Esophagus squamous epithelium (tissue), 5 donors: ENCODE data around the gene CTNNA1. TPM values are rescaled to one million over a fixed set of nuclear protein-coding genes. Genes with fewer than 3 reads are reported as not detected.
"Not testable (repeated sequence)": the region's sequence is repeated elsewhere in the genome, so short reads cannot be mapped to it uniquely, and the experiment has no call there.

ENCODE experiments used
- DNase-seq: peaks from one replicate; lab custom pipeline; 2025; lab: John Stamatoyannopoulos, UW
- H3K27ac ChIP-seq, 4 donors: fragments of 200-600 bp; sonication (generic); one replicate each; pipeline ENCODE4 v1.5.1; 2016 to 2019; ENCODE audit warnings: mild to moderate bottlenecking in 1 of 4
- H3K27me3 ChIP-seq, 4 donors: fragments of 200-600 bp; sonication (generic); 1 replicate in 3 of 4; 2 replicates in 1 of 4; pipeline versions ENCODE4 v1.5.1 to v1.6.0; 2017 to 2021; ENCODE audit warnings: antibody characterized with exemption in 1 of 4
- H3K36me3 ChIP-seq, 3 donors: fragments of 200-600 bp; sonication (generic); one replicate each; pipeline ENCODE4 v1.5.1; 2016 to 2019
- H3K4me1 ChIP-seq, 3 donors: fragments of 200-600 bp; sonication (generic); one replicate each; pipeline ENCODE4 v1.5.1; 2017 to 2019
- H3K4me3 ChIP-seq, 4 donors: fragments of 200-600 bp; sonication (generic); 1 replicate in 3 of 4; 2 replicates in 1 of 4; pipeline ENCODE4 v1.5.1; 2016 to 2019; ENCODE audit warnings: mild to moderate bottlenecking in 2 of 4, moderate library complexity in 1 of 4
- H3K9me3 ChIP-seq, 3 donors: fragments of 200-600 bp; sonication (generic); one replicate each; pipeline ENCODE4 v1.5.1; 2016 to 2019
- CTCF ChIP-seq, 6 experiments: fragments of 450-650 bp in 4 of 6; fragments of 200-600 bp in 2 of 6; sonication (generic) in 2 of 6; IDR thresholded peaks; one replicate each; pipeline ENCODE4 v1.5.1; 2016 to 2019; ENCODE audit warnings: antibody characterized with exemption in 6 of 6, mild to moderate bottlenecking in 4 of 6, moderate library complexity in 4 of 6
- POLR2A ChIP-seq, 4 donors: fragments of 450-650 bp; IDR thresholded peaks; one replicate each; pipeline ENCODE4 v1.6.1; 2017; ENCODE audit warnings: antibody characterized with exemption in 4 of 4, mild to moderate bottlenecking in 4 of 4, moderate library complexity in 3 of 4
- WGBS, 2 donors: methylation state at CpG; one replicate each; pipeline ENCODE4 v1.1.5; 2018; 5-methylcytosine and 5-hydroxymethylcytosine counted together
- intact Hi-C: fragments of 100-400 bp; cut with DNase I; formaldehyde crosslinking; loops from one replicate; pipeline ENCODE4 v1.15.0; 2022
- total RNA-seq, 4 donors: library from RNA; depleted of rRNA; stranded (reverse); fragments of >200 nt; gene quantifications; one replicate each; pipeline ENCODE4 v1.1.0, GENCODE V29; 2016
- donor health status: DM: yes; HTN: yes; CAD: no.

Gene CTNNA1
- total RNA-seq, 4 donors from 2014 or later = 293 to 393 (median 348) TPM

- Histone ChIP-seq H3K4me3 (no peak overlapping the region), H3K4me1 (peaks cover 0 to 7% (median 0%) of the 10 kb centered on the region in 3 donors), H3K9me3 (no peaks in the 10 kb centered on the region), H3K36me3 (no peaks in the 10 kb centered on the region), H3K27me3 (no peaks in the 10 kb centered on the region), H3K27ac (no peak overlapping the region)
- TF ChIP-seq POLR2A (IDR thresholded peaks at IDR 0.05) (no peak), CTCF (IDR thresholded peaks at IDR 0.05) (no peak)
- no peak for DNase-seq
- intact Hi-C loops = no loop called here
- 81 to 85% methylated on average over 5 of the region's 5 CpGs for WGBS, 2 donors
These were observed 40.4 kb upstream of the CTNNA1 start for GRCh38 chr5:138712791-138713190.

GRCh38 chr5:138713247-138713646 lies 40.0 kb upstream of the CTNNA1 start:
- Histone ChIP-seq H3K27ac (no peak overlapping the region), H3K9me3 (no peaks in the 10 kb centered on the region), H3K36me3 (no peaks in the 10 kb centered on the region), H3K4me1 (peaks cover 0 to 7% (median 0%) of the 10 kb centered on the region in 3 donors), H3K4me3 (no peak overlapping the region), H3K27me3 (no peaks in the 10 kb centered on the region)
- no peak for TF ChIP-seq POLR2A (IDR thresholded peaks at IDR 0.05)
- no peak for TF ChIP-seq CTCF (IDR thresholded peaks at IDR 0.05)
- DNase-seq = no peak
- intact Hi-C loops = no loop called here

GRCh38 chr5:138714694-138715093 lies 38.5 kb upstream of the CTNNA1 start:
- TF ChIP-seq POLR2A (IDR thresholded peaks at IDR 0.05) = no peak
- TF ChIP-seq CTCF (IDR thresholded peaks at IDR 0.05) = no peak
- intact Hi-C loops = no loop called here
- H3K4me1 ChIP-seq = peaks cover 0 to 7% (median 0%) of the 10 kb centered on the region in 3 donors
- H3K4me3 ChIP-seq = no peak overlapping the region
- 79 to 83% methylated on average over 2 to 3 of the region's 3 CpGs for WGBS, 2 donors
- H3K27ac ChIP-seq = no peak overlapping the region
- no peaks in the 10 kb centered on the region for H3K27me3 ChIP-seq
- H3K36me3 ChIP-seq = no peaks in the 10 kb centered on the region
- no peaks in the 10 kb centered on the region for H3K9me3 ChIP-seq
- DNase-seq = no peak

GRCh38 chr5:138715931-138716432 lies 37.2 kb upstream of the CTNNA1 start:
- H3K4me1 ChIP-seq, H3K36me3 ChIP-seq, H3K27ac ChIP-seq, H3K27me3 ChIP-seq, H3K4me3 ChIP-seq, intact Hi-C loops, DNase-seq, H3K9me3 ChIP-seq: not testable (repeated sequence)
- 55 to 63% methylated on average over 8 of the region's 8 CpGs for WGBS, 2 donors

- intact Hi-C loops = no loop called here
- H3K36me3 ChIP-seq = no peaks in the 10 kb centered on the region
- WGBS, 2 donors = 30% methylated on average over 3 of the region's 3 CpGs
- no peak overlapping the region for H3K4me3 ChIP-seq
- peaks cover 0 to 7% (median 0%) of the 10 kb centered on the region in 3 donors for H3K4me1 ChIP-seq
- H3K27me3 ChIP-seq = no peaks in the 10 kb centered on the region
- DNase-seq = no peak
- H3K9me3 ChIP-seq = no peaks in the 10 kb centered on the region
- no peak for TF ChIP-seq CTCF (IDR thresholded peaks at IDR 0.05)
- no peak for TF ChIP-seq POLR2A (IDR thresholded peaks at IDR 0.05)
- no peak overlapping the region for H3K27ac ChIP-seq
These were observed 36.7 kb upstream of the CTNNA1 start for GRCh38 chr5:138716456-138716924.

GRCh38 chr5:138717399-138717798 lies 35.8 kb upstream of the CTNNA1 start:
- Histone ChIP-seq H3K4me1 (peaks cover 0 to 8% (median 0%) of the 10 kb centered on the region in 3 donors), H3K9me3 (no peaks in the 10 kb centered on the region), H3K27me3 (no peaks in the 10 kb centered on the region), H3K36me3 (no peaks in the 10 kb centered on the region), H3K27ac (no peak overlapping the region), H3K4me3 (no peak overlapping the region)
- TF ChIP-seq POLR2A (IDR thresholded peaks at IDR 0.05) = no peak
- no peak for TF ChIP-seq CTCF (IDR thresholded peaks at IDR 0.05)
- DNase-seq = no peak
- WGBS, 2 donors = 90 to 97% methylated on average over 3 of the region's 3 CpGs
- intact Hi-C loops = no loop called here
